GM18498 (cell line): ENCODE results near the gene RNASE12.

Experiments used
- ATAC-seq: cut with Tn5 transposase; IDR thresholded peaks from one replicate; pipeline ENCODE4 v1.9.1; 2021; ENCODE audit warnings: mild to moderate bottlenecking, moderate library complexity; ENCODE audit not compliant: unreplicated experiment

RNASE12 gene

GRCh38 chr14:20548414-20549158, 42.6 kb downstream of the RNASE12 start:
- no peak for ATAC-seq

DNA sequence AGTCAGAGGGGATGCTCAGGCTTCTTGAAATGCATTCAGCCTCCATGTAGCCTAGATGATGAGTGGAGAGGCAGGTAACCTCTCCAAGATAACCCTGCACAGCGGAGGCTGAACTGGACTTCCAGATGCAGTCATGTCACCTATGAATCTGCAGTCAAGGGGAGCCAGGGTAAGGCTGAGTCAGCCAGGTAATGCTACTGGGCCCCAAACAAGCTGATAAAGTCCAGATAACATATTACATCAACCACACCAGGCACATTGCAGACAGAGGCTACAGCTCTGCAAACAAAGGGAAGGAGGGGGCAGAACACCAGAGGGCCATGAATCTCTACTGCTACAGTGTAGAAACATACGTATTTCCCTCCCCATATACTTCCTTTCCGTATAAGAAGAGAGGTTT, 44.3 kb downstream of the RNASE12 start:
- no peak for ATAC-seq
